Muscle of leg (tissue), 9 donors: ENCODE results near the gene SHISA8. TPM values are rescaled to one million over a fixed set of nuclear protein-coding genes. Genes with fewer than 3 reads are reported as not detected.

Experiments
- polyA plus RNA-seq, 8 donors: library from polyadenylated mRNA; unstranded; fragments of 120-200 nt; gene quantifications; one replicate each; pipeline versions ENCODE4 v1.2.1 to v1.2.3, GENCODE V29; 2013; ENCODE audit warnings: inconsistent platforms in 1 of 8, low replicate concordance in 1 of 8; ENCODE audit not compliant: insufficient read length in 8 of 8, insufficient read depth in 1 of 8
- total RNA-seq: library from RNA; stranded (reverse); fragments of 120-200 nt; gene quantifications from one replicate; pipeline ENCODE4 v1.2.4, GENCODE V29; 2013

The SHISA8 gene
- total and polyA plus RNA-seq, 9 donors: 0.09 to 0.39 (median 0.20) TPM; not detected in 1

Other genes with a start within 250 kb of the SHISA8 start
- 99.8 TPM for gene SNU13, start 226.2 kb downstream of the SHISA8 start, total RNA-seq
- 100 to 1,000 TPM; 110 to 130 (median 116) TPM for gene SNU13, start 226.2 kb downstream of the SHISA8 start, polyA plus RNA-seq
- gene MEI1, start 215.6 kb downstream of the SHISA8 start, total RNA-seq: 0.62 TPM
- gene MEI1, start 215.6 kb downstream of the SHISA8 start, polyA plus RNA-seq: 1 to 10 TPM in 4 of 8 donors, under 1 TPM in 4; 0.49 to 1.6 (median 0.99) TPM
- 13.2 TPM for gene CCDC134, start 114.4 kb downstream of the SHISA8 start, total RNA-seq
- 1 to 10 TPM; 6.5 to 9.3 (median 8.1) TPM for gene CCDC134, start 114.4 kb downstream of the SHISA8 start, polyA plus RNA-seq
- gene SREBF2, start 82.0 kb downstream of the SHISA8 start, total RNA-seq: 30.9 TPM
- gene SREBF2, start 82.0 kb downstream of the SHISA8 start, polyA plus RNA-seq: 100 to 1,000 TPM in 1 of 8 donors, 10 to 100 TPM in 7; 61.7 to 106 (median 82.4) TPM
- gene TNFRSF13C, start 11.7 kb upstream of the SHISA8 start, total RNA-seq: 0.75 TPM
- 1 to 10 TPM in 7 of 8 donors, under 1 TPM in 1; 0.91 to 2.3 (median 1.2) TPM for gene TNFRSF13C, start 11.7 kb upstream of the SHISA8 start, polyA plus RNA-seq
- gene CENPM, start 32.1 kb upstream of the SHISA8 start, total RNA-seq: 6.7 TPM
- 10 to 100 TPM in 3 of 8 donors, 1 to 10 TPM in 5; 7.5 to 11.6 (median 9.1) TPM for gene CENPM, start 32.1 kb upstream of the SHISA8 start, polyA plus RNA-seq
- gene SEPTIN3, start 54.4 kb upstream of the SHISA8 start, total RNA-seq: 0.89 TPM
- gene SEPTIN3, start 54.4 kb upstream of the SHISA8 start, polyA plus RNA-seq: 1 to 10 TPM in 4 of 8 donors, under 1 TPM in 4; 0.67 to 2.0 (median 0.90) TPM
- gene WBP2NL, start 83.7 kb upstream of the SHISA8 start, total RNA-seq: 1.0 TPM
- gene WBP2NL, start 83.7 kb upstream of the SHISA8 start, polyA plus RNA-seq: 1 to 10 TPM in 5 of 8 donors, under 1 TPM in 3; 0.38 to 2.3 (median 1.2) TPM
- gene NAGA, start 155.7 kb upstream of the SHISA8 start, total RNA-seq: 21.8 TPM
- 10 to 100 TPM; 15.1 to 28.7 (median 22.4) TPM for gene NAGA, start 155.7 kb upstream of the SHISA8 start, polyA plus RNA-seq
- 25.4 TPM for gene PHETA2, start 159.2 kb upstream of the SHISA8 start, total RNA-seq
- 10 to 100 TPM; 18.0 to 32.1 (median 23.8) TPM for gene PHETA2, start 159.2 kb upstream of the SHISA8 start, polyA plus RNA-seq
- gene SMDT1, start 164.6 kb upstream of the SHISA8 start, total RNA-seq: 19.6 TPM
- 100 to 1,000 TPM in 5 of 8 donors, 10 to 100 TPM in 3; 57.4 to 171 (median 114) TPM for gene SMDT1, start 164.6 kb upstream of the SHISA8 start, polyA plus RNA-seq
- gene NDUFA6, start 175.7 kb upstream of the SHISA8 start, total RNA-seq: 114 TPM
- gene NDUFA6, start 175.7 kb upstream of the SHISA8 start, polyA plus RNA-seq: 100 to 1,000 TPM in 2 of 8 donors, 10 to 100 TPM in 6; 78.1 to 143 (median 90.1) TPM
- gene CYP2D6, start 215.7 kb upstream of the SHISA8 start, total RNA-seq: 0.31 TPM
- 1 to 10 TPM in 6 of 8 donors, under 1 TPM in 2; 0.64 to 3.4 (median 1.6) TPM for gene CYP2D6, start 215.7 kb upstream of the SHISA8 start, polyA plus RNA-seq